Vagina (tissue), 2 donors: ENCODE data around the gene AMOTL1. TPM values are rescaled to one million over a fixed set of nuclear protein-coding genes. Genes with fewer than 3 reads are reported as not detected.

Experiments
- DNase-seq, 2 donors: peaks; one replicate each; pipeline ENCODE4 v3.0.0-alpha.2; 2017; ENCODE audit errors: extremely low spot score in 2 of 2
- H3K27ac ChIP-seq: fragments of 200-600 bp; sonication (generic); one replicate; pipeline ENCODE4 v1.5.1; 2019
- H3K27me3 ChIP-seq: fragments of 200-600 bp; sonication (generic); one replicate; pipeline ENCODE4 v1.5.1; 2019
- H3K36me3 ChIP-seq, 2 donors: fragments of 200-600 bp; sonication (generic); one replicate each; pipeline ENCODE4 v1.5.1; 2017 to 2019
- H3K4me1 ChIP-seq: fragments of 200-600 bp; sonication (generic); one replicate; pipeline ENCODE4 v1.5.1; 2019
- H3K4me3 ChIP-seq, 2 donors: fragments of 200-600 bp; sonication (generic); 1 replicate in 1 of 2; 2 replicates in 1 of 2; pipeline ENCODE4 v1.5.1; 2016 to 2019
- H3K9me3 ChIP-seq: fragments of 200-600 bp; sonication (generic); one replicate; pipeline ENCODE4 v1.5.1; 2019
- POLR2A ChIP-seq, 2 donors: fragments of 450-650 bp; IDR thresholded peaks; one replicate each; pipeline ENCODE4 v1.6.1; 2017; ENCODE audit warnings: antibody characterized with exemption in 2 of 2, mild to moderate bottlenecking in 2 of 2, moderate library complexity in 2 of 2
- POLR2AphosphoS5 ChIP-seq, 2 donors: sonication (generic); formaldehyde crosslinking; IDR thresholded peaks; one replicate each; pipeline ENCODE4 v1.9.0; 2017; ENCODE audit warnings: antibody characterized with exemption in 2 of 2, mild to moderate bottlenecking in 2 of 2, low read depth in 1 of 2; ENCODE audit not compliant: insufficient read depth in 1 of 2
- intact Hi-C: fragments of 100-400 bp; cut with DNase I; formaldehyde crosslinking; loops from one replicate; pipeline ENCODE4 v1.15.1; 2023
- total RNA-seq: library from RNA; depleted of rRNA; stranded (reverse); fragments of >200 nt; gene quantifications from one replicate; pipeline ENCODE4 v1.2.3, GENCODE V29; 2016
- TF ChIP-seq, protein P1 (sequence below), 3 experiments: fragments of 450-650 bp in 2 of 3; fragments of 200-600 bp in 1 of 3; sonication (generic) in 1 of 3; IDR thresholded peaks; one replicate each; pipeline ENCODE4 v1.5.1; 2017 to 2019; ENCODE audit warnings: antibody characterized with exemption in 3 of 3, mild to moderate bottlenecking in 2 of 3, moderate library complexity in 2 of 3

Gene AMOTL1
- total RNA-seq, 1 donor from 2014 or later = 45.7 TPM

- Histone ChIP-seq H3K4me1 (peaks cover 59% of the 10 kb centered on the region), H3K4me3 (no peak overlapping the region), H3K9me3 (no peaks in the 10 kb centered on the region), H3K27ac (no peak overlapping the region), H3K27me3 (no peaks in the 10 kb centered on the region), H3K36me3 (peaks cover 0 to 10% of the 10 kb centered on the region in 2 donors)
- intact Hi-C loops = no loop called here
- no peak for DNase-seq
- TF ChIP-seq POLR2AphosphoS5 (IDR thresholded peaks at IDR 0.05; ENCODE audit: insufficient read depth in 1 of 2, low read depth in 1 of 2) (no peak), POLR2A (IDR thresholded peaks at IDR 0.05) (no peak)
- TF ChIP-seq, protein P1, sequence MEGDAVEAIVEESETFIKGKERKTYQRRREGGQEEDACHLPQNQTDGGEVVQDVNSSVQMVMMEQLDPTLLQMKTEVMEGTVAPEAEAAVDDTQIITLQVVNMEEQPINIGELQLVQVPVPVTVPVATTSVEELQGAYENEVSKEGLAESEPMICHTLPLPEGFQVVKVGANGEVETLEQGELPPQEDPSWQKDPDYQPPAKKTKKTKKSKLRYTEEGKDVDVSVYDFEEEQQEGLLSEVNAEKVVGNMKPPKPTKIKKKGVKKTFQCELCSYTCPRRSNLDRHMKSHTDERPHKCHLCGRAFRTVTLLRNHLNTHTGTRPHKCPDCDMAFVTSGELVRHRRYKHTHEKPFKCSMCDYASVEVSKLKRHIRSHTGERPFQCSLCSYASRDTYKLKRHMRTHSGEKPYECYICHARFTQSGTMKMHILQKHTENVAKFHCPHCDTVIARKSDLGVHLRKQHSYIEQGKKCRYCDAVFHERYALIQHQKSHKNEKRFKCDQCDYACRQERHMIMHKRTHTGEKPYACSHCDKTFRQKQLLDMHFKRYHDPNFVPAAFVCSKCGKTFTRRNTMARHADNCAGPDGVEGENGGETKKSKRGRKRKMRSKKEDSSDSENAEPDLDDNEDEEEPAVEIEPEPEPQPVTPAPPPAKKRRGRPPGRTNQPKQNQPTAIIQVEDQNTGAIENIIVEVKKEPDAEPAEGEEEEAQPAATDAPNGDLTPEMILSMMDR (IDR thresholded peaks at IDR 0.05) = no peak
These were observed 33.8 kb downstream of the AMOTL1 start for GRCh38 chr11:94801866-94802460.

- H3K4me3 ChIP-seq = no peak overlapping the region
- peaks cover 0 to 10% of the 10 kb centered on the region in 2 donors for H3K36me3 ChIP-seq
- DNase-seq = no peak
- intact Hi-C loops = no loop called here
- H3K27ac ChIP-seq = no peak overlapping the region
- peaks cover 59% of the 10 kb centered on the region for H3K4me1 ChIP-seq
- H3K9me3 ChIP-seq = no peaks in the 10 kb centered on the region
- TF ChIP-seq POLR2A (IDR thresholded peaks at IDR 0.05) (no peak), POLR2AphosphoS5 (IDR thresholded peaks at IDR 0.05; ENCODE audit: insufficient read depth in 1 of 2, low read depth in 1 of 2) (no peak)
- TF ChIP-seq, protein P1 (IDR thresholded peaks at IDR 0.05) = no peak
- no peaks in the 10 kb centered on the region for H3K27me3 ChIP-seq
These were observed 34.3 kb downstream of the AMOTL1 start for GRCh38 chr11:94802501-94802900.

- Histone ChIP-seq H3K4me1 (peaks cover 59% of the 10 kb centered on the region), H3K9me3 (no peaks in the 10 kb centered on the region), H3K27ac (no peak overlapping the region), H3K4me3 (no peak overlapping the region), H3K27me3 (no peaks in the 10 kb centered on the region), H3K36me3 (peaks cover 0 to 10% of the 10 kb centered on the region in 2 donors)
- intact Hi-C loops = no loop called here
- no peak for TF ChIP-seq POLR2AphosphoS5 (IDR thresholded peaks at IDR 0.05; ENCODE audit: insufficient read depth in 1 of 2, low read depth in 1 of 2)
- no peak for TF ChIP-seq POLR2A (IDR thresholded peaks at IDR 0.05)
- TF ChIP-seq, protein P1 (IDR thresholded peaks at IDR 0.05) = no peak
- DNase-seq = no peak
These were observed 35.3 kb downstream of the AMOTL1 start for GRCh38 chr11:94803491-94803890.

- peaks cover 55% of the 10 kb centered on the region for H3K4me1 ChIP-seq
- H3K4me3 ChIP-seq = no peak overlapping the region
- H3K27me3 ChIP-seq = no peaks in the 10 kb centered on the region
- no peaks in the 10 kb centered on the region for H3K9me3 ChIP-seq
- no peak overlapping the region for H3K27ac ChIP-seq
- no peak for DNase-seq
- intact Hi-C loops = no loop called here
- H3K36me3 ChIP-seq = peaks cover 0 to 10% of the 10 kb centered on the region in 2 donors
- TF ChIP-seq POLR2A (IDR thresholded peaks at IDR 0.05) = no peak
These were observed 36.7 kb downstream of the AMOTL1 start for GRCh38 chr11:94804874-94805273.

- no peak overlapping the region for H3K4me3 ChIP-seq
- intact Hi-C loops = no loop called here
- H3K4me1 ChIP-seq = peaks cover 45% of the 10 kb centered on the region
- H3K27me3 ChIP-seq = no peaks in the 10 kb centered on the region
- peaks cover 0 to 10% of the 10 kb centered on the region in 2 donors for H3K36me3 ChIP-seq
- TF ChIP-seq POLR2A (IDR thresholded peaks at IDR 0.05) (no peak), POLR2AphosphoS5 (IDR thresholded peaks at IDR 0.05; ENCODE audit: insufficient read depth in 1 of 2, low read depth in 1 of 2) (no peak)
- TF ChIP-seq, protein P1 (IDR thresholded peaks at IDR 0.05) = no peak
- no peak overlapping the region for H3K27ac ChIP-seq
- no peak for DNase-seq
- H3K9me3 ChIP-seq = no peaks in the 10 kb centered on the region
These were observed 37.9 kb downstream of the AMOTL1 start for GRCh38 chr11:94806014-94806413.
